ENCODE data around the gene SEMA6B.
A peak's percentile ranks its signal among the peaks of the same experiment; 100 is the strongest.
"Not testable (repeated sequence)": the region's sequence is repeated elsewhere in the genome, so short reads cannot be mapped to it uniquely, and the experiment has no call there.

Gene SEMA6B

GRCh38 chr19:4539693-4540581, 19.5 kb downstream of the SEMA6B start, which contains the start of gene LRG1:
LRG1 (minus strand) TSS chr19:4540036; CDS start chr19:4540013, 23 bp downstream.
- no peak for TF ChIP-seq GATA1 (IDR thresholded peaks at IDR 0.05; ENCODE audit: low read depth, low read length)
- peak; percentile 33 for TF ChIP-seq POLR2A (IDR thresholded peaks at IDR 0.05; ENCODE audit: low read length)
- DNase-seq, result no peak

GRCh38 chr19:4539169-4539692, 20.3 kb downstream of the SEMA6B start:
- DNase-seq, result no peak

GRCh38 chr19:4538601-4538954, 20.9 kb downstream of the SEMA6B start:
- TF ChIP-seq GATA1 (IDR thresholded peaks at IDR 0.05; ENCODE audit: low read depth, low read length) (no peak), POLR2A (IDR thresholded peaks at IDR 0.05; ENCODE audit: low read length) (no peak)
- no peak for DNase-seq

More at GRCh38 chr19:4539169-4539692, 20.3 kb downstream of the SEMA6B start:
- no peak for TF ChIP-seq GATA1 (IDR thresholded peaks at IDR 0.05; ENCODE audit: low read depth, low read length)
- no peak for TF ChIP-seq POLR2A (IDR thresholded peaks at IDR 0.05; ENCODE audit: low read length)

GRCh38 chr19:4537953-4538600, 21.4 kb downstream of the SEMA6B start:
- DNase-seq, result no peak
- TF ChIP-seq GATA1 (IDR thresholded peaks at IDR 0.05; ENCODE audit: low read depth, low read length), result no peak

GRCh38 chr19:4536798-4537197, 22.7 kb downstream of the SEMA6B start:
- DNase-seq, result no peak
- TF ChIP-seq POLR2A (IDR thresholded peaks at IDR 0.05; ENCODE audit: low read length), result no peak
- TF ChIP-seq GATA1 (IDR thresholded peaks at IDR 0.05; ENCODE audit: low read depth, low read length), result no peak

- TF ChIP-seq POLR2A (IDR thresholded peaks at IDR 0.05; ENCODE audit: low read length) (no peak), GATA1 (IDR thresholded peaks at IDR 0.05; ENCODE audit: low read depth, low read length) (no peak)
- DNase-seq, result peak; percentile 89
Observed at GRCh38 chr19:4534836-4535658, 24.4 kb downstream of the SEMA6B start, which contains the start of gene PLIN5. PLIN5 (minus strand) TSS chr19:4535224; CDS start chr19:4534074, 1,150 bp downstream.

GRCh38 chr19:4533835-4534424, 25.6 kb downstream of the SEMA6B start:
- no peak for DNase-seq
- TF ChIP-seq GATA1 (IDR thresholded peaks at IDR 0.05; ENCODE audit: low read depth, low read length) (no peak), POLR2A (IDR thresholded peaks at IDR 0.05; ENCODE audit: low read length) (no peak)

- no peak for TF ChIP-seq POLR2A (IDR thresholded peaks at IDR 0.05; ENCODE audit: low read length)
- no peak for TF ChIP-seq GATA1 (IDR thresholded peaks at IDR 0.05; ENCODE audit: low read depth, low read length)
- no peak for DNase-seq
Observed at GRCh38 chr19:4533334-4533733, 26.1 kb downstream of the SEMA6B start.

- no peak for DNase-seq
Observed at GRCh38 chr19:4531562-4532165, 27.8 kb downstream of the SEMA6B start.

GRCh38 chr19:4529924-4530522, 29.5 kb downstream of the SEMA6B start:
- no peak for DNase-seq

More at GRCh38 chr19:4531562-4532165, 27.8 kb downstream of the SEMA6B start:
- TF ChIP-seq POLR2A (IDR thresholded peaks at IDR 0.05; ENCODE audit: low read length), result no peak
- no peak for TF ChIP-seq GATA1 (IDR thresholded peaks at IDR 0.05; ENCODE audit: low read depth, low read length)

GRCh38 chr19:4528843-4529242, 30.6 kb downstream of the SEMA6B start:
- no peak for DNase-seq
- TF ChIP-seq GATA1 (IDR thresholded peaks at IDR 0.05; ENCODE audit: low read depth, low read length), result no peak
- TF ChIP-seq POLR2A (IDR thresholded peaks at IDR 0.05; ENCODE audit: low read length), result no peak

More at GRCh38 chr19:4529924-4530522, 29.5 kb downstream of the SEMA6B start:
- TF ChIP-seq GATA1 (IDR thresholded peaks at IDR 0.05; ENCODE audit: low read depth, low read length), result no peak
- no peak for TF ChIP-seq POLR2A (IDR thresholded peaks at IDR 0.05; ENCODE audit: low read length)

- not testable (repeated sequence) for DNase-seq
Observed at GRCh38 chr19:4527377-4527776, 32.1 kb downstream of the SEMA6B start.
